ENCODE data around the gene ZNF821. TPM values are rescaled to one million over a fixed set of nuclear protein-coding genes. Genes with fewer than 3 reads are reported as not detected.
A peak's percentile ranks its signal among the peaks of the same experiment; 100 is the strongest.

ZNF821 gene
- total and polyA plus RNA-seq, 10 donors: 7.9 to 15.9 (median 10.4) TPM

- no peaks in the 10 kb centered on the region for H3K9me3 ChIP-seq
- peak overlapping the region in 4 of 8 donors; percentile 92 to 97 (median 95) for H3K27ac ChIP-seq
- H3K4me1 ChIP-seq: peaks cover 31 to 50% (median 44%) of the 10 kb centered on the region in 6 donors
- H3K4me3 ChIP-seq: peak overlapping the region in 1 of 8 donors; percentile 99
- TF ChIP-seq POLR2AphosphoS5 (IDR thresholded peaks at IDR 0.05) (no peak), POLR2A (IDR thresholded peaks at IDR 0.05) (no peak)
- TF ChIP-seq, protein P1, sequence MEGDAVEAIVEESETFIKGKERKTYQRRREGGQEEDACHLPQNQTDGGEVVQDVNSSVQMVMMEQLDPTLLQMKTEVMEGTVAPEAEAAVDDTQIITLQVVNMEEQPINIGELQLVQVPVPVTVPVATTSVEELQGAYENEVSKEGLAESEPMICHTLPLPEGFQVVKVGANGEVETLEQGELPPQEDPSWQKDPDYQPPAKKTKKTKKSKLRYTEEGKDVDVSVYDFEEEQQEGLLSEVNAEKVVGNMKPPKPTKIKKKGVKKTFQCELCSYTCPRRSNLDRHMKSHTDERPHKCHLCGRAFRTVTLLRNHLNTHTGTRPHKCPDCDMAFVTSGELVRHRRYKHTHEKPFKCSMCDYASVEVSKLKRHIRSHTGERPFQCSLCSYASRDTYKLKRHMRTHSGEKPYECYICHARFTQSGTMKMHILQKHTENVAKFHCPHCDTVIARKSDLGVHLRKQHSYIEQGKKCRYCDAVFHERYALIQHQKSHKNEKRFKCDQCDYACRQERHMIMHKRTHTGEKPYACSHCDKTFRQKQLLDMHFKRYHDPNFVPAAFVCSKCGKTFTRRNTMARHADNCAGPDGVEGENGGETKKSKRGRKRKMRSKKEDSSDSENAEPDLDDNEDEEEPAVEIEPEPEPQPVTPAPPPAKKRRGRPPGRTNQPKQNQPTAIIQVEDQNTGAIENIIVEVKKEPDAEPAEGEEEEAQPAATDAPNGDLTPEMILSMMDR (IDR thresholded peaks at IDR 0.05 in 8 of 11, conservative IDR thresholded peaks at IDR 0.05 in 3 of 11): no peak
- H3K27me3 ChIP-seq (replicated peaks in 1 of 7): no peaks in the 10 kb centered on the region
- 30 to 43% (median 41%) methylated on average over 4 of the region's 4 CpGs for WGBS, 5 donors
- H3K36me3 ChIP-seq: peaks cover 0 to 51% (median 14%) of the 10 kb centered on the region in 6 donors
- no peak for DNase-seq
- intact Hi-C loops (cut with DNase I; ENCODE audit: low total_unique reads): no loop called here
These were observed 3.8 kb downstream of the ZNF821 start for GRCh38 chr16:71880176-71880575.

DNA sequence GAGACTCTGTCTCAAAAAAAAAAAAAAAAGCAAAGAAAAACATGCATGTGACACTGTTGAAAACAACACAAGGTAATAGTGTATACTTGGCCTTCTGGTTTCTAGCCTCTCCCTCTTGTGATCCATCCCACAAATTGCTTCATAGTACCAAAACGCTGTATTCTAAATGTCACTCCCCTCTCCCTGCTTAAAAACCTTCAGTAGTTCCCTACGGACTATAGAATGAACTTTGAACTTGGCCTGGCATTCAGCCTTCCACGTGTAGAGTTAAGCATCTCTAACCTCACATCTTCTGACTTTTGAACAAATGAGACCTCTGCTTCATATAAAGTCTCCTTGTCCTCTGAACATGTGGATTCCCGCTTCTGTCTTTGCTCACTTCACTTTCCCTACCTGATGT is 5.1 kb downstream of the ZNF821 start:
- H3K9me3 ChIP-seq: no peaks in the 10 kb centered on the region
- WGBS, 5 donors: 61 to 83% (median 74%) methylated on average over 4 of the region's 4 CpGs
- no peaks in the 10 kb centered on the region for H3K27me3 ChIP-seq (replicated peaks in 1 of 7)
- H3K36me3 ChIP-seq: peaks cover 0 to 64% (median 17%) of the 10 kb centered on the region in 6 donors
- H3K27ac ChIP-seq: no peak overlapping the region
- no peak overlapping the region for H3K4me3 ChIP-seq
- intact Hi-C loops (cut with DNase I; ENCODE audit: low total_unique reads): no loop called here
- DNase-seq: no peak
- peaks cover 27 to 42% (median 37%) of the 10 kb centered on the region in 6 donors for H3K4me1 ChIP-seq
- TF ChIP-seq POLR2A (IDR thresholded peaks at IDR 0.05) (no peak), POLR2AphosphoS5 (IDR thresholded peaks at IDR 0.05) (no peak)
- TF ChIP-seq, protein P1 (IDR thresholded peaks at IDR 0.05 in 8 of 11, conservative IDR thresholded peaks at IDR 0.05 in 3 of 11): no peak

DNA sequence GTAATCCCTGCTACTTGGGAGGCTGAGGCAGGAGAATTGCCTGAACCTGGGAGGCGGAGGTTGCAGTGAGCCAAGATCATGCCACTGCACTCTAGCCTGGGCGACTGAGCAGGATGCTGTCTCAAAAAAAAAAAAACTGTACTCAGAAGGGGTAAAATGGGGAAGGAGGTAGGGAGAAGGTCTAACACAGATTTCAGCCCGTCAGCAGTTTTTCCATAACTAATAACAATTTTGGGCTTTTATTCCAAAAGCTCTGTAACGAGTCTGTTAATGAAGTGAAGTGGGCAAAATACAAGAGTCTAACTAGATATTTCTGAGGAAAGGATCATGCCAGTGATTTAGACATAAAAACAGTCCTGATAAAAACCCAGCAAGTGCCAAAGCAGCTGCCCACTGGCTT is 10.8 kb downstream of the ZNF821 start:
- TF ChIP-seq, protein P1 (IDR thresholded peaks at IDR 0.05 in 8 of 11, conservative IDR thresholded peaks at IDR 0.05 in 3 of 11): no peak
- TF ChIP-seq POLR2AphosphoS5 (IDR thresholded peaks at IDR 0.05) (no peak), POLR2A (IDR thresholded peaks at IDR 0.05) (no peak)
- H3K27me3 ChIP-seq (replicated peaks in 1 of 7): no peaks in the 10 kb centered on the region
- intact Hi-C loops (cut with DNase I; ENCODE audit: low total_unique reads): no loop called here

GRCh38 chr16:71870818-71871217 is 13.2 kb downstream of the ZNF821 start:
- 85 to 92% (median 90%) methylated on average over 2 of the region's 2 CpGs for WGBS, 5 donors
- Histone ChIP-seq H3K27me3 (replicated peaks in 1 of 7) (no peaks in the 10 kb centered on the region), H3K4me3 (no peak overlapping the region), H3K27ac (no peak overlapping the region), H3K36me3 (peaks cover 0 to 93% (median 18%) of the 10 kb centered on the region in 6 donors), H3K4me1 (peaks cover 0 to 7% (median 0%) of the 10 kb centered on the region in 6 donors), H3K9me3 (no peaks in the 10 kb centered on the region)
- intact Hi-C loops (cut with DNase I; ENCODE audit: low total_unique reads): no loop called here
- no peak for TF ChIP-seq POLR2AphosphoS5 (IDR thresholded peaks at IDR 0.05)
- no peak for TF ChIP-seq POLR2A (IDR thresholded peaks at IDR 0.05)
- TF ChIP-seq, protein P1 (IDR thresholded peaks at IDR 0.05 in 8 of 11, conservative IDR thresholded peaks at IDR 0.05 in 3 of 11): no peak
- no peak for DNase-seq

More for the DNA sequence above, 10.8 kb downstream of the ZNF821 start:
- H3K4me3 ChIP-seq: no peak overlapping the region
- no peak for DNase-seq
- peaks cover 0 to 90% (median 19%) of the 10 kb centered on the region in 6 donors for H3K36me3 ChIP-seq
- peaks cover 0 to 7% (median 0%) of the 10 kb centered on the region in 6 donors for H3K4me1 ChIP-seq
- WGBS, 5 donors: 80 to 86% (median 81%) methylated on average over 4 of the region's 4 CpGs
- peak overlapping the region in 2 of 8 donors; percentile 15 to 24 for H3K27ac ChIP-seq
- no peaks in the 10 kb centered on the region for H3K9me3 ChIP-seq
